SK-N-SH (cell line): Measurements from ENCODE around the gene CRYBB3. TPM values are rescaled to one million over a fixed set of nuclear protein-coding genes. Genes with fewer than 3 reads are reported as not detected.
"Not testable (repeated sequence)": the region's sequence is repeated elsewhere in the genome, so short reads cannot be mapped to it uniquely, and the experiment has no call there.

Experiments used
- CTCF ChIA-PET: fragments of 300-600, 350-600 bp; formaldehyde crosslinking; extraction: SDS; loops from one replicate; lab custom pipeline; 2021; lab: Yijun Ruan, JAX
- POLR2A ChIA-PET: fragments of 350-600 bp; sonication (Branson Sonifier 250); formaldehyde crosslinking; extraction: SDS; loops from one replicate; lab custom pipeline; 2020; ENCODE audit warnings: antibody characterized with exemption, inconsistent platforms; lab: Yijun Ruan, JAX
- DNase-seq: peaks from one replicate; pipeline ENCODE4 v3.0.0; 2012
- H2AFZ ChIP-seq: fragments of 200-600 bp; sonication (generic); 2 replicates; pipeline ENCODE4 v1.8.1; 2016; ENCODE audit warnings: antibody characterized with exemption, mild to moderate bottlenecking, low read depth
- H3F3A ChIP-seq: fragments of 200-600 bp; sonication (generic); replicated peaks from 2 replicates; pipeline ENCODE3; 2016; ENCODE audit warnings: antibody characterized with exemption, mild to moderate bottlenecking; ENCODE audit not compliant: insufficient read depth
- H3K27ac ChIP-seq, 2 experiments: fragments of 200-500 bp in 1 of 2; fragments of 200-600 bp in 1 of 2; sonication (Bioruptor generic) in 1 of 2; sonication (generic), shearing (Covaris generic) in 1 of 2; 2 replicates each; pipeline versions ENCODE4 v1.5.1 to v1.6.1; 2014 to 2016; ENCODE audit warnings: low read depth in 2 of 2, inconsistent platforms in 1 of 2, low read length in 1 of 2, mild to moderate bottlenecking in 1 of 2, mixed read lengths in 1 of 2
- H3K27me3 ChIP-seq: fragments of 200-600 bp; sonication (generic), shearing (Covaris generic); 2 replicates; pipeline ENCODE4 v1.6.1; 2016; ENCODE audit warnings: mixed run types; ENCODE audit not compliant: insufficient read depth
- H3K36me3 ChIP-seq, 2 experiments: fragments of 200-500 bp in 1 of 2; fragments of 200-600 bp in 1 of 2; sonication (Bioruptor generic) in 1 of 2; sonication (generic) in 1 of 2; replicated peaks in 1 of 2; 2 replicates each; pipeline versions ENCODE3 to v1.5.1; 2014 to 2016; ENCODE audit warnings: low read length in 1 of 2, mild to moderate bottlenecking in 1 of 2; ENCODE audit not compliant: insufficient read depth in 2 of 2, control insufficient read depth in 1 of 2
- H3K4me1 ChIP-seq, 2 experiments: fragments of 200-500 bp in 1 of 2; fragments of 200-600 bp in 1 of 2; sonication (Bioruptor generic) in 1 of 2; sonication (generic), shearing (Covaris generic) in 1 of 2; 2 replicates each; pipeline versions ENCODE4 v1.5.1 to v1.6.1; 2014 to 2016; ENCODE audit warnings: low read depth in 1 of 2, low read length in 1 of 2, mixed run types in 1 of 2; ENCODE audit not compliant: insufficient read depth in 2 of 2, control insufficient read depth in 1 of 2
- H3K4me2 ChIP-seq: fragments of 200-600 bp; sonication (generic), shearing (Covaris generic); 2 replicates; pipeline ENCODE4 v1.6.1; 2017; ENCODE audit warnings: mixed run types
- H3K4me3 ChIP-seq, 2 experiments: fragments of 200-500 bp in 1 of 2; fragments of 200-600 bp in 1 of 2; sonication (Bioruptor generic) in 1 of 2; sonication (generic), shearing (Covaris generic) in 1 of 2; 2 replicates each; pipeline versions ENCODE4 v1.5.1 to v1.8.1; 2014 to 2016; ENCODE audit warnings: low read depth in 2 of 2, inconsistent platforms in 1 of 2, low read length in 1 of 2, mild to moderate bottlenecking in 1 of 2, mixed read lengths in 1 of 2, moderate library complexity in 1 of 2
- H3K79me2 ChIP-seq: fragments of 200-600 bp; sonication (generic); 2 replicates; pipeline ENCODE4 v1.8.1; 2017; ENCODE audit warnings: mild to moderate bottlenecking; ENCODE audit not compliant: insufficient read depth
- H3K9ac ChIP-seq: fragments of 200-600 bp; sonication (generic); 2 replicates; pipeline ENCODE4 v1.6.1; 2017; ENCODE audit warnings: mixed run types
- H3K9me2 ChIP-seq: fragments of 200-600 bp; sonication (generic); 2 replicates; pipeline ENCODE4 v1.6.1; 2017; ENCODE audit warnings: mixed run types
- H3K9me3 ChIP-seq: fragments of 200-600 bp; sonication (generic); 2 replicates; pipeline ENCODE4 v1.6.1; 2017; ENCODE audit warnings: mixed run types, mild to moderate bottlenecking, moderate library complexity
- H4K20me1 ChIP-seq: fragments of 200-600 bp; sonication (generic); 2 replicates; pipeline ENCODE4 v1.6.1; 2017; ENCODE audit warnings: mild to moderate bottlenecking, mixed run types; ENCODE audit not compliant: insufficient read depth
- ELF1 ChIP-seq: IDR thresholded peaks from 2 replicates; pipeline ENCODE4 v1.4.0; 2012
- FOSL2 ChIP-seq: IDR thresholded peaks from 2 replicates; pipeline ENCODE4 v1.4.0; 2012; ENCODE audit warnings: low read depth, mild to moderate bottlenecking, moderate library complexity, borderline replicate concordance
- MEF2A ChIP-seq: IDR thresholded peaks from 2 replicates; pipeline ENCODE4 v1.4.0; 2012; ENCODE audit warnings: low read depth, borderline replicate concordance
- RCOR1 ChIP-seq: fragments of 150-350 bp; IDR thresholded peaks from 2 replicates; pipeline ENCODE4 v1.6.1; 2017; ENCODE audit warnings: antibody characterized with exemption, low read length
- SIN3A ChIP-seq: IDR thresholded peaks from 2 replicates; pipeline ENCODE4 v1.6.1; 2012; ENCODE audit warnings: low read depth, mild to moderate bottlenecking, low read length, moderate library complexity, borderline replicate concordance
- SMC3 ChIP-seq: IDR thresholded peaks from 2 replicates; pipeline ENCODE4 v1.6.1; 2012; ENCODE audit warnings: low read depth, low read length, improper control_type of control experiment
- WGBS: methylation state at CpG from one replicate; pipeline ENCODE4 v1.1.6; 2017; ENCODE audit warnings: low lambda C conversion rate; 5-methylcytosine and 5-hydroxymethylcytosine counted together
- polyA plus RNA-seq, 3 experiments: library from polyadenylated mRNA; depleted of rRNA; stranded (reverse); fragments of >200 nt; gene quantifications; 2 replicates each; pipeline ENCODE4 v1.2.3, GENCODE V29; 2012
- TF ChIP-seq, protein P1 (sequence below): fragments of 150-350 bp; IDR thresholded peaks from 2 replicates; pipeline ENCODE4 v1.6.1; 2017; ENCODE audit warnings: antibody characterized with exemption, low read length, low read depth, borderline replicate concordance
- TF ChIP-seq, protein P2 (sequence below): IDR thresholded peaks from 2 replicates; pipeline ENCODE4 v1.4.0; 2012; ENCODE audit warnings: low read depth

Gene CRYBB3
- polyA plus RNA-seq, 1 of the 3 experiments (the other 2 are of a cell fraction): 0.35 TPM

DNA sequence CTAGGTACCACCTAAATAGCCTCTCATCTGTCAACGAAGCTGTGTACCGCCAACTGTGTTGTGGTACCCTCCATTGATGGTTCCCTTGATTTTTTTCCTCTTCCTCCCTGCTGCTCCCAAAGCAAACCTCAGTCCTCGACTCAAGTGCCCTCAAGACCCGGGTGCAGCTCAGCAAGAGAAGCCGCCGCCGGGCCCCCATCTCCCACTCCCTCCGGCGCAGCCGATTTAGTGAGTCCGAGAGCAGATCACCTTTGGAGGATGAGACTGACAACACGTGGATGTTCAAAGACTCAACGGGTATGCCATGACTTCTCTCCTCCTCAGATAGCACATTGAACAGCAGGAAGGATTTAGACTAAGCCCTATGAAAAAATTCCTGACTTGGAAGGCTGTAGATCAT is 22.4 kb upstream of the CRYBB3 start:
- Histone ChIP-seq H3K9me2 (no peaks in the 10 kb centered on the region), H3K4me2 (no peak overlapping the region), H3K27me3 (no peaks in the 10 kb centered on the region), H3K79me2 (no peaks in the 10 kb centered on the region), H2AFZ (no peak overlapping the region), H3F3A (no peaks in the 10 kb centered on the region), H3K4me3 (no peak overlapping the region), H3K36me3 (peaks cover 16 to 42% of the 10 kb centered on the region in 2 experiments), H3K27ac (no peak overlapping the region), H3K9ac (no peak overlapping the region), H3K4me1 (no peaks in the 10 kb centered on the region), H3K9me3 (0 out of 2 replicates have a peak, but pooled peaks cover 5% of the 10 kb centered on the region), H4K20me1 (no peaks in the 10 kb centered on the region)
- no peak for DNase-seq
- no peak for TF ChIP-seq RCOR1
- no peak for TF ChIP-seq MEF2A
- TF ChIP-seq, protein P1, sequence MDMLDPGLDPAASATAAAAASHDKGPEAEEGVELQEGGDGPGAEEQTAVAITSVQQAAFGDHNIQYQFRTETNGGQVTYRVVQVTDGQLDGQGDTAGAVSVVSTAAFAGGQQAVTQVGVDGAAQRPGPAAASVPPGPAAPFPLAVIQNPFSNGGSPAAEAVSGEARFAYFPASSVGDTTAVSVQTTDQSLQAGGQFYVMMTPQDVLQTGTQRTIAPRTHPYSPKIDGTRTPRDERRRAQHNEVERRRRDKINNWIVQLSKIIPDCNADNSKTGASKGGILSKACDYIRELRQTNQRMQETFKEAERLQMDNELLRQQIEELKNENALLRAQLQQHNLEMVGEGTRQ: no peak
- TF ChIP-seq SIN3A: no peak
- no peak for TF ChIP-seq SMC3
- TF ChIP-seq, protein P2, sequence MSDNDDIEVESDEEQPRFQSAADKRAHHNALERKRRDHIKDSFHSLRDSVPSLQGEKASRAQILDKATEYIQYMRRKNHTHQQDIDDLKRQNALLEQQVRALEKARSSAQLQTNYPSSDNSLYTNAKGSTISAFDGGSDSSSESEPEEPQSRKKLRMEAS: no peak
- TF ChIP-seq ELF1: no peak
- 91% methylated on average over 13 of the region's 13 CpGs for WGBS
- CTCF ChIA-PET: interaction anchor here (1.2 to 2.0 kb wide), 3 partner anchors 24 to 66 kb away, joined by 3 to 6 read pairs (median 4); no protein-coding TSS in a partner anchor
- POLR2A ChIA-PET: no interaction called here

GRCh38 chr22:25177895-25178294 is 21.8 kb upstream of the CRYBB3 start:
- H3K9me2 ChIP-seq: no peaks in the 10 kb centered on the region
- ChIA-PET POLR2A (no interaction called here), CTCF (interaction anchor here (1.2 kb wide), 1 partner anchor 24 kb away, joined by 3 read pairs; no protein-coding TSS in a partner anchor)
- TF ChIP-seq FOSL2: no peak
- no peaks in the 10 kb centered on the region for H4K20me1 ChIP-seq
- no peak overlapping the region for H2AFZ ChIP-seq
- H3K4me3 ChIP-seq: no peak overlapping the region
- no peaks in the 10 kb centered on the region for H3K27me3 ChIP-seq
- no peaks in the 10 kb centered on the region for H3K79me2 ChIP-seq
- no peak overlapping the region for H3K4me2 ChIP-seq
- H3K36me3 ChIP-seq: peaks cover 16 to 40% of the 10 kb centered on the region in 2 experiments
- H3K27ac ChIP-seq: no peak overlapping the region
- no peak for DNase-seq
- WGBS: 97% methylated on average over 6 of the region's 9 CpGs
- 0 out of 2 replicates have a peak, but pooled peaks cover 5% of the 10 kb centered on the region for H3K9me3 ChIP-seq
- no peaks in the 10 kb centered on the region for H3F3A ChIP-seq
- no peak overlapping the region for H3K9ac ChIP-seq
- no peaks in the 10 kb centered on the region for H3K4me1 ChIP-seq

DNA sequence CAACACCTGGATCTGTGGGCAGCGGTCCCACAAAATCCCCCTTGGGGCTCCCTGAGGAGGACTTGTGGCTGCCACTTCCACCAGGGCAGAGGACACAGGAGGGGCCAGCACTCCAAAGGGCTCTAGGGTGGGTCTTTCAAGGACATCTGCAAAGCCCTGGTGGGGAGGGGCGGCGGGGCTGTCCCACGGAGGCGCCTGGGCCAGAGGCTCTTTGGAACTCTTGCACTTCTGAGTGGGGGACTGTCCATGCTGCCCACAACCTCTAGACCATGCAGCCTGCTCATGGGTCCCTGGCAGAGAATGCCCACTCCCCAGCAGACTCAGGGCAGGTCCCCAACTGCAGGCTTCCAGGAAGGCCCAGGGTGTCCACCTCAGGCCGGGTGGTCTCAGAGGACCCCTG is 21.3 kb upstream of the CRYBB3 start:
- H3K9ac ChIP-seq, H3K9me2 ChIP-seq, DNase-seq, H2AFZ ChIP-seq, POLR2A ChIA-PET, H4K20me1 ChIP-seq, H3K4me2 ChIP-seq, H3K9me3 ChIP-seq, H3F3A ChIP-seq, H3K27me3 ChIP-seq, H3K79me2 ChIP-seq, H3K4me3 ChIP-seq, H3K27ac ChIP-seq, H3K4me1 ChIP-seq: not testable (repeated sequence)
- H3K36me3 ChIP-seq: peaks cover 16 to 40% of the 10 kb centered on the region in 2 experiments
- CTCF ChIA-PET: interaction anchor here (1.2 kb wide), 1 partner anchor 23 kb away, joined by 3 read pairs; no protein-coding TSS in a partner anchor
- no CpG with 5 or more reads among the region's 6 CpGs for WGBS

GRCh38 chr22:25178869-25179631 is 20.6 kb upstream of the CRYBB3 start:
- H3F3A ChIP-seq, H3K79me2 ChIP-seq, DNase-seq, H3K4me3 ChIP-seq, POLR2A ChIA-PET, H3K27ac ChIP-seq, H3K9ac ChIP-seq, H2AFZ ChIP-seq, H3K27me3 ChIP-seq, H3K9me2 ChIP-seq, H4K20me1 ChIP-seq, CTCF ChIA-PET, H3K9me3 ChIP-seq, H3K4me2 ChIP-seq, H3K4me1 ChIP-seq: not testable (repeated sequence)
- peaks cover 16 to 43% of the 10 kb centered on the region in 2 experiments for H3K36me3 ChIP-seq
- 98% methylated on average over 43 of the region's 63 CpGs for WGBS
